Fibroblast of skin of scalp (primary cell): Measurements from ENCODE around the gene LRRC4C.

Source experiments
- DNase-seq: peaks from one replicate; pipeline ENCODE4 v3.0.0-alpha.2; 2013

LRRC4C gene

DNA sequence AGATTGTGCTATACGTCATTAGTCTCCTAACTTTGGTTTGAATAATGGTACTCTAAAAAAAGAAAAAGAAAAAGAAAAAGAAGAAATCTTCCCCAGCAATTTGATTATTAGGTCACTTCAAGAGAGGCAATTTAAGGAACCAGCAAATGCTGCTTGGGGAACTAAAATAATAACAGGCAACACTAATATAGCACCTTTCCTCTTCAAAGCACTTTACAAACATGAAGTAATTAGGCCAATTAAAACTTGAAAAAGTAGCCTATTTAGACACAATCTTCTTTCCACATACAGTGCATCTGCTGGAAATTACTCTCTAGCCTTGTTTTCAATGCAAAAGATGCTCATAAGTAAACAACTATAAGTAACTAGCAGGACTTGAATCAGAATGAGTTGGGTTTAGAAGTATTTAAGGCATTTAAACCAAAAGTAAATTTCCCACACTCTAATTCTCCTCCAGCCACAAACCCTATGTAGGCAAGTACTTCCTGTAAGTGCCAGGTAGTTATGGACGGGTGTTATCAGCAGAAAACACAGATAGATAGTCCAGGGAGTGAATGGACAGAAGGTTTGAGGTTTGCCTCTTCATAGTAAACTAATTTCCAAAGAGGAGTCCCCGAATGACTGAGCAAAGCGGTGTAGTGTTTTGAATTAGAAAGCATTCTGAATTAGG is 44.5 kb downstream of the LRRC4C start:
- DNase-seq: peak; percentile 6

DNA sequence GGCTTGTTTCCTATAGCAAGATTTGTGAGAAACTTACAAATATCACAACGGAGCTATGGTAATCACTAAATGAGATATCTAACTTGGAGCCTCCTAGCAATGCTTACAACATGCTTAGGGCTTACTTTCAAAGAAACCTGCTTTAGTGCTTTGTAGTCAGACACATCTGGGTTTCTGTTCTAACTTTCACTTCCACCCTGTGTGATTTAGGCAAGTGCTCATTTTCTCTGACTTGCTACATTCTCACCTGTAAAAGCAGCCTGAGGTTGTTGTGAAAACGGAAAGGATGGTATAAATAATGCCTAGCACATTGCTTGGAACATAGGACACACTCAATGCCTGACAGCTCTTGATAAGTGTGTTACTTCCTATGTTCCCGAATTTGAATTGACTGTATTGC is 45.6 kb downstream of the LRRC4C start:
- DNase-seq: no peak

DNA sequence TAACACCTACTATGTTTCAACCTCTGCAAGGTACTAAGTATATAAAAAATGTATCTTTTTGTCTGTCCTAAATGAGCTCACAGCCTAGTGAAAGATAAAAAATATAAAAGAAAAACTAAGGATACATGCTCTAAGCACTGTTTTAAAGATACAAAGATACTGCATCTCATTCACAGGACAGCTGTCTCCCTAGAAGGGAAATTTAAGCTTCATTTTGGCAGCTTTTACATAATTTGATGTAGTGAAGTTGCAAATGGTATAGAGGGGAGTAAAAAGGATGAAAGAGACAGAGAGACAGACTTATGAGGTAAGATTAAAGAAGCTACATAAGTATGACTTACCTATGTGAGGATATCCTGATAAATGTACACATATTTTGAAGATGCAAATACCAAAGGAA is 53.6 kb downstream of the LRRC4C start:
- DNase-seq: no peak

DNA sequence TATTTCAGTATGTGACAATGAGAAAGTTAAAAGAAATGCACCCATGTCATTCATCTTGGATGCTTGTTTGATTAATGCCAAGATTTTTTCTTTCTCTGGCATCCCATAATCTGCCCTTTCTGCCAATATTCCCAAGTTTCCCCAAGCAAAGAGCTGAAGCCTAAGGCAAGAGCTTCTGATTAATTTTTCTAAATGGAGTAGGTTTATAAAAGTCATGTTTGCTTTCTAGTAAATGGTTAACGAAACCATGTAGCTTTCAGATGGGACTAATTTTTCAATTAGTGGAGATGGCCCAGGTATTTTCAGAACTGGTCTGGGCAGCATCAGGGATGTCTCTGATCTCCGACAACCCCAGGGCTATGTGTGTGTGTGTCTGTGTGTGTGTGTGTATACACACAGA is 55.3 kb downstream of the LRRC4C start:
- DNase-seq: no peak

DNA sequence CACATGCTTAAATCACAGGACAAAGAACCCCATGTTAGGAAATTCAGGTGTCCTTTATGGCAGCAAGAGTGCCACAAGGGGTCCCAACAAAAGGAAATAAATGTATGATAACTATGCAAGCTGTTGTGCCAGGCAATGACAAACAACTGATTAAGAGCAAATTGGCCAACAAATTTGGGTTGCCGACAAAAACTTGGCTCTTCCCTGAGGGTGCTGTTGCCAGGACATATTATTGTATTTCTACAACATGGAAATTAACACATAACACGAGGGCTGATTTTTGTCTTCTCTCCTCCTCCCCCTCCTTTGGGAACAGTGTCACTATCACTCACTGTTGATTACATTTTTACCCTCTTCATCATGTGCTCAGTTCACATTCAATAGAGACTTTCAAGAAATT is 56.0 kb downstream of the LRRC4C start:
- DNase-seq: no peak

DNA sequence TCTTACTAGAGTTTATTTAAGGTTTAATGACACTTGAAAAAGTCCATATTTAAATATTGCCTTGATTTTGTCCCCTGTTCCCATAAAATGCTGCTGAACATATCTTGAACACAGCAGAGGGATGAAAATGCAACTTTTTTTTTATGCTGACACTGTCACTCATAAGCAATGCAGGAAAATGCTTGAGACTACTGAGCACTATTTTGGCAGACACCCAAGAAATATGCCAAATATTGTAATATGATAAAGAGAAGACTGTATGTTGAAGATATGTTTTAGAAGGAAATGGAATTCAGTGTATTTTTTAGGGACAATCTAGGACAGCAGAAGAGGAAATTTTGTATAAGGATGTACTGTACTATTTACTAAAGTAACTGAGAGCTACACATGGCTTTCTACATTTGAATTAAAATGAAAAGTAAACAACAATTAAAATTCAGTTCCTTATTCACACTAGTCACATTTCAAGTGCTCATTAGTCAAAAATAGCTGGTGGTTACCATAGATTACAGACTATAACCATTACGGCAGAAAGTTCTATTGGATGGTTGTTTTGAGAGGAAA is 58.6 kb downstream of the LRRC4C start:
- peak; percentile 6 for DNase-seq

DNA sequence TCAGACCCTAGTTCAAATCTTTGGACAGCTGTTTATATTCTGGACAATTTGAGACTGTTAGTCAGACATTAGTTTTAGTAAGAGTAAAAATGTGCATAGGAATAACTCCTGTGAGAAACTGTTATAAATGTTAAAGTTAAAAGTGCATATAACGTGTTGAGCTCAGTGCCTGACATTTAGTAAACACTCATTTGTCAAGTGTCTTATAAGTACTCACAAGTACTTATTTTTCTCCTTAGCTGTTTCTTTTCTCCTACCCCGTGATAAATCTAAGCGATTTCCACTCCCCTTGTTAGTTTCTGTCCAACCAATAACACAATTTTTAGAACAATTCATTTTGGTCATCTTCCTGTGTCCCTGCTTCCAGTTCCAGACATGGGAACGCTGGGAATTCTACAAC is 59.3 kb downstream of the LRRC4C start:
- DNase-seq: no peak

DNA sequence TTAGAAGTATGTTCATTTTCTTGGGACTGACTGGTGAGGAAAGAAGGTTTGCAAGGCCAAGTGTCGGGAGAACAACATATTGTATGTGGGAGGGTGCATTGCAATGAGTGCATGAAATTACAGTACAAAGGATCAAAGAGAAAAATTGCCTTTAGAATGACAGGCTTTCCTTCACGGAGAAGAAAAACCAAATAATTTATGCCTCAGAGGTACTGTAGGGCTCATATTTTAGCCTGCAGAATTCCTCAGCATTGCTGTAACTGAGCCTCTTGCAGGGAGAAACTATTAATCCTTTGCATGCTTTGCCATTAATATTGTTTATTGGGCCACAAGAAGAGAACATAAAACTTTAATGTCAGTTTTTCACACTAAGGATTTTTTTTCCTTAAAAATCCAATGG is 60.1 kb downstream of the LRRC4C start:
- DNase-seq: no peak

DNA sequence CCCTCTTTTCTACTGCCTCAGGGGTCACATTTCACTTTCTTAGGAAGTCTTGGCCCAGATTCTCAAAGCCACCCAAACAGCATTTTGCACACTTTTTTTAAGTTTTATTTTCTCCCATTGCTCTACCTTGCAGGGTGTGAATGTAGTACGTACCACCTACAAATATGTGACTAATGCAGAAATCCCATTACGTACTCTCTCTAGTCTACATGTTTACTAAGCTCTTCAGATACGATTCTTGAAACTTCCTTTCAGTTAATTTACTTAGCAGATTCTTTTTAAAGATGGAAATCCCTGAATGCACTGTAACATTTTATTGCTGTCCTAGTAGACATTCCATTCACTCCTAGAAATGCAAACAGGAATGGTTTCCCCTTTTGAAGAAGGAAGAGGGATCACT is 61.3 kb downstream of the LRRC4C start:
- DNase-seq: no peak

DNA sequence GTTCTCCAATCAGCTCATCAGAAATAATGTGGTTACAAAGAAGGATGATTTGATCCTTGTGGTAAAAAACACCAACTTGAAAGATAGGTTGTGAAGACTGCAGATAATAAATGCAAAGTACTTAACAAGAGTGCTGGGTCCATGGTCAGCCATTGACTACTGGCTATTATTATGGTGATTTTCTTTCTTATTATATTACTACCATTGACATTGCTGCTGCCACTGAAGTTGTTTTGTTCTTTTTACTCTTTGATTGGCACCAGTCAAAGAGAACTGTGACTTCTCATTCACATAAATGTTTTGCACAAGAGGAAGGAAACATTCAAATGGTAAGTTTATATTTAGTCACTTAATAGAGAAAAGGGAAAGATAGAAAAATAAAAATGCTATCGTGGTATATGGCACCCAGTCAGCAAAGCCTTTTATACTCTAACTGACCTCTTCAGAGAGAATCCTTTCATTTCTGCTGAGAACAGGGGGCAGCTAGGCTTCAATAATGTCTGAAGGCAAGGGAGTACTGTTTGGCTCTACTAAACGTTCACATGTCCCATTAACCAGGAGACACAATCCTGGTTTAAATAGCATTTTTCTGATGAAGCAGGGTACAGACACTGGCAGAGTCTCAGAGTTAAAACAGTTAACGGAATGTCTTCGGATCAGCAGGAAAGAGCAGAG is 64.8 kb downstream of the LRRC4C start:
- no peak for DNase-seq

DNA sequence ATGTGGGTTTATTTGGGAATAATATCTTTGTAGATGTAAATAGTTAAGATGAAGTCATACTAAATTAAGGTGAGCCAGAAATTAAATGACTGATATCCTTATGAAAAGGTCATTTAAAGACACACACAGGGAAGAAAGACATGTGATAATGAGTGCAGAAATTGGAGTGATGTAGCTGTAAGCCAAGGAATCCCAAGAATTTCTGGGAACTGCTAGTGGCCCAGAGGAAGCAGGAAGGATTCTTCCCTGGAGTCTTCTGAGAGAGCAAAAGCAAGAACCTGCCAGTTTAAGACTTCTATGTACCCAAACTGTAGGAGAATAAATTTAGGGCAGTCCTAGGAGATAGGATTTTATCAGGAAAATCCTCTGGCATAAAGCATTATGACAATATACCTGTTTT is 66.9 kb downstream of the LRRC4C start:
- peak; percentile 23 for DNase-seq

DNA sequence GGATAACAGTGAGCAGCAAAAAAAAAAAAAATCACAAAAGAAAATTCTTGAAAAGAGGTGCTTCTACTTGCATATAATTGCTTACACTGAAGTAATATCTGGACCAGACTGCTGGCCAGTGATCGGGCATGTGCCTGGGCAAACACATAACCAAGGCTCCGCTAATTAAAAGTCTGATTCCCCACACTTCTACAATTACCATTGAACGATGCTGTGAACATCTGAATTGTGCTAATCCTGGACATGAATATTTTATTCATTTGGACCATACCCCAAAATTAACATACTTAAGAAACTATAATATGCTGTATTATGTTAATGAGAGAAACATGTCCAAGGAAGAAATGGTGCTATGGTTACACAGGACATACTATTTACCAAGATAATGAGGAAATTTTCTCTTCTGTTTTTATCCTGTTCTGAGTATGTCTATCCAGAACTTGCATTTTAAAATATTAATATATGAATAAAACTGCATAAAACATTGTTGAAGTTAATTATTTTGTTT is 69.8 kb downstream of the LRRC4C start:
- DNase-seq: no peak

DNA sequence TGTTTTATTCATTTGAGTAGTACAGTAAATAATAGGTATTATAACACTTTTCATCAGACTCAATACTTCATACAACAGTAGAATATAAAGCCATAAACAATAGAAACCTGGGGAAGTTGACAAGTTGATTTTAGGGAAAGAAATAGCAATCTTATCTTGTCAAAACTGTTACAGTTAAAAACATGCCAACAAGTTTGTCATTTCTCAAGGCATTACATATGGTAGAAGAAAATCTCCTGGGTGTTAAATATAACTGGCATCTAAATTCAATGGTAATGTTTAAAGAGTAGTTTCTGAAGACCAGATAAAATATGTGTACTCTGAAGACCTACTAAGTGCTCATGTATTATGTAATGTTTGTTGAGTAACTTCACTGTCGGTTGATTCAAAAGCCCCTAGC is 75.1 kb downstream of the LRRC4C start:
- DNase-seq: no peak

DNA sequence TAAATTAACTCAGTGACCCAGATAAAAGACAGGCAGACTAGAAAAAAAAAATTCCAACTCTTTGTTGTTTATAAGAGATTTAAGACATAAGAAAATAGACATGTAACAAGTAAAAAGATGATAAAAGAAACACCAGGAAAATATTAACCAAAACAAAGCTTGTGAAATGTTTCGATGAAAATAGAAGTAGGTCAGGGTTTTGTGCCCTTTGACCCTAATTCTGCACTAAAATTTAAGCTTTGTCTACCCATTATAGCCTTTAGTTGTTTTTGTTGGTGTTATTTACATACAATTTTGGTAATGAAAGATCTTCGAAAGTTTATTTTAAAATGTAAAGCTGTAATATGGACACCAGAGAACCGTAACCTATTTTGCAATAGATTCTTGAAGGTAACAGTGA is 75.7 kb downstream of the LRRC4C start:
- DNase-seq: no peak

DNA sequence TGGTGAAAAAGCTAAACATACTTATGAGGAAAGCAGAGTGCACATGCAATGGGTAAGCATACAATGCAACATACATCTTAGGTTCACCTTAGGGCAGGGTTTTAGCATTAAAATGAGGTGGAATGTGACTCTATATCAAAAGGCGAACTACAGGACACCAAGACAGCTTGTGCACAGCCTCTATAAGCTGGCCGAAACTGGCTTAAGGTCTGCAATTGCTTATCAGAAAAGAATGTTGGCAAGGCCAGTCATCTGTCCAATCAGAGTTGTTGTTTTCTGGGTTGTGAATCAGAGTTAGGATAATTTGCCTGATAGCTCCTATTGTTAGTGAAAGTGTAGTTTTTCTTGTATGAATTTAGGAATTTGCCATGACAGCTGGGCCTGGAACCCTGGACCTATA is 76.5 kb downstream of the LRRC4C start:
- peak; percentile 27 for DNase-seq

DNA sequence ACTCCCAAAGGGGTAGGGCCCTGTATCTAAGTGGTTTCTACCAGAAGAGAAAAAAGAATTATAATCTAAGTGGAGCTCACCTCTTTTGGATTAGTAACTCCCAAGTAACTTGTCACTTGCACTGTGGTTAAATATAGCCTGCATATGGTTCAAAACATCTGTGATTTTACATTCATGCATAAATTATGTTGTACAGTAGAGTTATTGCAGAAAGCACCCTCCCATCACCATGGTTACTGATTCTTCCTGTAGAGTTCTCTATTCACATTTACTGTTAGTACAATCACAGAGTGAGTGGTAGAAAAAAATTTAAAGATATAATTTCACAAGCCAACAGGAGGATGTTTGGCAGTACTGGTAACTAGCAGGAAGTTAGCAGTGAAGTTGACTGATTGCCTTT is 80.4 kb downstream of the LRRC4C start:
- peak; percentile 17 for DNase-seq

DNA sequence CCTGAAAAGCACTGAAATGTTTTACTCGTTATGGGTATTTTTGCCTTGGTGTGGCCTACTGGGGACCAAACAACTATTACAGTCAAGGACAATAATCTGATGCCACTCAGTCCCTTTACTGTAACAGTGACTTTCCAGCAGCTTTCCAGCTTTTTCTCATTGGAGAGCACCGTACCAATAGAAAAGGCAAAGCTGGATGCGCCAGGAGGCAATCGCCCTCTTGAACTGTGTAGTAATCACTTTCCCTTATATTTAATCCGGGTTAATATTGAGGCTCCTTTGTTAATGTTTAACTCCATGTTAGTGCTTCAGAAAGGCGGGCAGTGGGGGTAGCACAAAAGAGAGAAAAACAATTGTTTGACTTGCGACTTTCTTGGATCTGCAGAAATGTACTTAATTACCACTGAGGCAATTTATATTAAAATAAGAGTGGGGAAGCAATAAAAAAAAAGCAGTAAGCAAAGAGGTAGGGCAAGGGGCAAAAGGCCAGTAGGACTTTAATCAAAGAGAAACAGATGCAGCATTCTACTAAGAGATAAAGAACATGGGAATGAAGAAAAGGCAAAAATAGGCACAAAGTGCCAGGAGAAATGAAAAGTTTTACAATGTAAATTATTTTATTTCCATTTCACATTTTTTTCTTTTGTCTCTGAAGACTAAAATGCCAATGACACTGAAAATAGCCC is 81.6 kb downstream of the LRRC4C start:
- no peak for DNase-seq

DNA sequence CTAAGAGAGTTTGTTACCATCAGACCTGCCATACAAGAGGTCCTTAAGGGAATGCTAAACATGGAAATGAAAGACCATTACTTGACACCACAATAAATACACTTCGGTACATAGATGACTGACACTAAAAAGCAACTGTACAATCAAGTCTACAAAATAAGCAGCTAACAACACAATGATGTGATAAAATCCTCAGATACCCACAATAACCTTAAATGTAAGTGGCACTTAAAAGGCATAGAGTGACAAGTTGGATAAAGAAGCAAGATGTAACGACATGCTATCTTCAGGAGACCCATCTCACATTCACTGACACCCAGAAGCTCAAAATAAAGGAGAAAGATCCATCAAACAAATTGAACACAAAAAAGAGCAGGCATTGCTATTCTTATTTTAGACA is 107.6 kb downstream of the LRRC4C start:
- no peak for DNase-seq

DNA sequence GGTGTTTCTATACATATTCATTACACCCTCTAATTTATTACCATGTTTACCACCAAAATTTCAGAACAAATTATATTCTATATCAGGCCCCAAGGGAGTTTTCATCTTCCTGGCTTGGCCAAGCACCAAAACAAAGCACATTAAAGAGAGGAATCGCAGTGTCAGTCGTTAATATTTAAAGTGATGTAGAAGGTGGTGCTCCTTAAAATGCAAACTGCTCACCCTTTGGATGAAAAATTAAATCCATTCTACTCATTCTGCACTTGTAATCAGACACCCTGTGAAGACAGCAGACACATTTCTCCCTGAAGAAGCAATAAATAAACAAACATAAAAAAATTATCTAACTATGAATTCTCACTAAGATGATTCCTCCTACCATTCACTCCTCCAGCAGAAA is 113.4 kb downstream of the LRRC4C start:
- no peak for DNase-seq

DNA sequence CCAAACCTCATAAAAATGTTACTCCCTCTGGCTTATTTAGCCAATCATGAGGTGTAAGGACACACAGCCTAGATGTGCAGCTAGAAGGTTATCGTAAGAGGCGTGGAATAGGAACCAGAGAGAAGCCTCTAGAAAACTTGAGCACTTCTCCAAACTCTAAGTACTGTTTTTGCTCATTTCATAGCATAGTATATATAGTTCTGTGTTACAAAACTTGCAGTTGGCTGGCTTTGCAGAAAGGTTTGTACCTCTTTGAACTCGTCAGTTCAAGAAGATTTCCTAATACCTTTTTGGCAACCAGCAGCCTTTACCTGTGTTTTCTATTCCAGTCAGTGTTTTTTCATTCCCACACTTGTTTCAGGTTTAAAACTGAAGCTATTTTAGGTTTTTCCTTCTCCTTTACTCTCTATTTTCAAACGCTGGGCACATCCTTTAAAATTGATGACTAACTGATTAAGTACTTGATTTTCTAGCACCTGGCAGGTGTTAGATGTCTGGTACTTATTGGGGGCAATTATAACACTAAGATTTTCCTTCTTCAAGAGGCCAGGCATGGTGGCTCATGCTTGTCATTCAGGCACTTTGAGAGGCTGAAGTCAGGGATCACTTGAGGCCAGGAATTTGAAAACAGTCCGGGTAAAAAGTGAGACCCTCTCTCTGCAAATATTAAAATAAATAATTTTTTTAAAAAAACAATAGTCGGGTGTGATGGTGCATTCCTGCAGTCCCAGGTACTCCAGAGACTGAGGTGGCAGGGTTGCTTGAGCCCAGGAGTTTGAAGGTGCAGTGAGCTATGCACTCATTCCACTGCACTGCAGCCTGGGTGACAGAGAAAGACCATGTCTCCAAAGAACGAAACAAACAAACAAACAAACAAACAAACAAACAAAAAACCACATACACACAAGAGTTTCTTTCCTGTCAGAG is 125.2 kb downstream of the LRRC4C start:
- DNase-seq: no peak

DNA sequence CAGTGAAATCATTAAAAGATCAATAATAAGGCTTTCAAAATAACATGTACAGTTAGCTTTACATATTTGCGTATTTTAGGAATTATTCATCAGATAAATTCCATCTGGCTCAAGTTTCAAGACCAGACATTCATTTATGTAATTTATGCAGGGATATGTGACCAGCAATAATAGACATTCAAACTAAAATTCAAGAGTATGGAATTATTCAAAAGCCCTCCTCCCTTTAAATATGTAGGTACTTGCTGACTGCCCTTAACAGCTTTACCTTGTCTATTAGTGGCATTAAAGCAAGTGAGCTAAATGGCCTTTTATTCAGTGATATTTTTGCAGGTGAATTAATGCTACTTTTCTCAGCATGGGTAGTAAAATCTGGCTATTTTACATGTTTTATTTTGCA is 126.1 kb downstream of the LRRC4C start:
- no peak for DNase-seq

DNA sequence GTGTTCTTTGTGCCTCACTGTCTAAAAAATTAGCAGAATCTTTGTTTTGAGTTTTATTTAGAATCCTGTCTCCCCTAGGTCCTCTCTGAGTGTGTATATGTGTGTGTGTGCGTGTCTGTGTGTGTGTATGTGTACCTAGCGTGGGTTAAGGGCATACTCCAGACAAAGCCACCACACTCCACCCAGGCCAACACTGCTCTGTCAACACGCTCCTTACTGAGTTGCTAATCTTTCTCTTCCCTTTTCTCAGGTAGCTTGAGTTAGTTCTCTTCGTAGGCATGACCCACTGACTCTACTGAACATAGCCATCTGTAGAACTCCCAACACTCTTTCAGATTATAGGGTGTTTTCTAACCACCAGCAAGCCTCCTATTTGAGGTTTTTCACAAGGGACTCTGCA is 131.1 kb downstream of the LRRC4C start:
- DNase-seq: no peak

DNA sequence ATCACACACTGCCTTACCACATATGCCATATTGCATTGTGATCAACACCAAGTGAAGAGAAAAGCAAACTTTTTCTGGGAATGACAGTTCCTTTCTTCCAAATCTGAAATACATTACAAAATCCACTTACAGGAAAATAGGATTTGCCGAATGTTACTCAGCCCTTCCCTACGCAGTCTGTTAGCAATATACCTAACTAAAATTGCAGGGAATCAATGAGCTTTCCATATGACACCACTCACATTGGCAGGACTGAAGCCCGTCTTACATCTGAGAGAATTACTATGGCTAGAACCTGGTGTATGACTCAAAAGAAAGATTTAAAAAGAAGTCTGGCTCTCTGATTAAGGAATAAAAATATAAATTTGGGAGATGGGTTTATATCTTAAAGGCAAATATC is 136.0 kb downstream of the LRRC4C start:
- DNase-seq: no peak
